Bronchial epithelial cell (primary cell): Measurements from ENCODE around the gene PSMG3. TPM values are rescaled to one million over a fixed set of nuclear protein-coding genes. Genes with fewer than 3 reads are reported as not detected.
A peak's percentile ranks its signal among the peaks of the same experiment; 100 is the strongest.

Experiments used
- DNase-seq: peaks from one replicate; pipeline ENCODE4 v3.0.0-alpha.2; 2010; ENCODE audit warnings: low read depth
- FAIRE-seq: peaks from 2 replicates; lab custom pipeline; 2011; peaks lifted over from hg19 to GRCh38; lab: Jason Lieb, UNC
- H3K27me3 ChIP-seq: 2 replicates; pipeline ENCODE4 v1.5.1; 2011; ENCODE audit warnings: low read length; ENCODE audit not compliant: control insufficient read depth, insufficient read depth
- H3K36me3 ChIP-seq: 2 replicates; pipeline ENCODE4 v1.5.1; 2011; ENCODE audit warnings: low read length; ENCODE audit not compliant: control insufficient read depth, insufficient read depth
- H3K4me3 ChIP-seq: 2 replicates; pipeline ENCODE4 v1.5.1; 2011; ENCODE audit warnings: mild to moderate bottlenecking, low read depth, low read length, control low read depth
- CTCF ChIP-seq: IDR thresholded peaks from 2 replicates; pipeline ENCODE4 v1.5.1; 2011; ENCODE audit warnings: mild to moderate bottlenecking, moderate library complexity, low read length, control low read depth, inconsistent platforms; ENCODE audit not compliant: insufficient read depth, severe bottlenecking
- total RNA-seq: library from RNA; depleted of rRNA; stranded (reverse); fragments of >200 nt; gene quantifications from 2 replicates; pipeline ENCODE4 v1.2.1, GENCODE V29; 2014

The PSMG3 gene, protein sequence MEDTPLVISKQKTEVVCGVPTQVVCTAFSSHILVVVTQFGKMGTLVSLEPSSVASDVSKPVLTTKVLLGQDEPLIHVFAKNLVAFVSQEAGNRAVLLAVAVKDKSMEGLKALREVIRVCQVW
- 50.8 and 55.2 TPM in 2 replicates for total RNA-seq

DNA sequence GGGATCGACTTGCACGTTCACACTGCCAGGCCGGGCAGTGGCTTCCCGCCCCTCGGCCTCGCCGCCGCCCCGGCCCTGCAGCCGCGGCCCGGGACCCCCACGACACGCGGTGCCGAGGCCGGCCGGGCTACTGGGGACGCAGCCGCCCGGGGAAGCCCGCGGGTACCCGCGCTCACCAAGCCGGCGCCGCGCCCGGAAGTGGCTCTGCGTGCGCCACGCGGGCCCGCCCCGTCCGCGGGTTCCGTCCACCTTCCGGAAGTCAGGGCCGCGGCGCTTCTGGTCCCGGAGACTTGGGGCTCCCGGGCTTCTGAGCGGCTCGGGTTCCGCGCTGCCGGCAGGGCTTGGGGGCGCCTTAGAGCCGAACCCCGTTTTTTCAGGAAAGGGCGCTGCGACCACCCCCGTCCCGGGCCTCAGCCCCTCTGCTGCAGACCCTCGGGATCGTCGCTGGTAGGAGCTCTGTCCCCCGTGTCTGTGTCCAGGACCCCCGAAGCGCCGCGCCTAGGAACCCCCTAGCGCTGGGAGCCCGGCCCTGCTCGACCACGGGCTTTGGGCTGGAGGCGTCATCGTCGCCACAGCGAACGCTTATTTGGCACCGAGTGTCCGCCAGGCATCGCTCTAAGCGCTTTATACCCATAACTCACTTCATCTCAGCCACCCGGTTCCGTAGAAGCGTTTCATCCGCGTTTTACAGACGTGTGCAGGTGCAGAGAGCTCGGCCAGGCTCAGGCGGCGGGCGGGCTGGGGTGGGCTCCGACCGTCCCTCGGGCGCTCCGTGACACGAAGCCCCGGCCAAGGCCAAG lies at the start of gene PSMG3:
TSS of gene PSMG3 (minus strand) at position 200 of the 800 bp plus-strand sequence. CDS start 693 bp downstream, outside the sequence.
- FAIRE-seq (no peak), DNase-seq (peak; percentile 63)
- Histone ChIP-seq H3K4me3 (peak within 1 kb of the TSS; percentile 94), H3K36me3 (peaks cover 2% of the 10 kb centered on the region), H3K27me3 (no peaks in the 10 kb centered on the region)
- TF ChIP-seq CTCF, result no peak

DNA sequence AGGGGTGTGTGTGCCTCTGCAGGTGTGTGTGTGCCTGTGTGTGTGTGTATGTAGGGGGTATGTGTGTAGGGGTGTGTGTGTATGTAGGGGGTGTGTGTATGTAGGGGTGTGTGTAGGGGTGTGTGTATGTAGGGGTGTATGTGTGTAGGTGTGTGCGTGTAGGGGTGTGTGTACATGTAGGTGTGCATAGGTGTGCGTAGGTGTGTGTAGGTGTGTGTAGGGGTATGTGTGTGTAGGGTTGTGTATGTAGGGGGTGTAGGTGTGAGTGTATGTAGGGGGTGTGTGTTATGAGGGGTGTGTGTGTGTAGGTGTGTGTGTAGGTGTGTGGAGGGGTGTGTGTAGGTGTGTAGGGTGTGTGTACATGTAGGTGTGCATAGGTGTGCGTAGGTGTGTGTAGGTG lies 48.6 kb upstream of the PSMG3 start:
- TF ChIP-seq CTCF, result no peak
- DNase-seq (no peak), FAIRE-seq (peak; percentile 98)
- H3K27me3 ChIP-seq, result no peaks in the 10 kb centered on the region
- no peak overlapping the region for H3K4me3 ChIP-seq
- H3K36me3 ChIP-seq, result no peaks in the 10 kb centered on the region

- TF ChIP-seq CTCF, result no peak
- FAIRE-seq (no peak), DNase-seq (no peak)
- no peaks in the 10 kb centered on the region for H3K36me3 ChIP-seq
- no peaks in the 10 kb centered on the region for H3K27me3 ChIP-seq
- no peak overlapping the region for H3K4me3 ChIP-seq
Observed at GRCh38 chr7:1617957-1618356, 48.1 kb upstream of the PSMG3 start.

- H3K27me3 ChIP-seq, result no peaks in the 10 kb centered on the region
- no peaks in the 10 kb centered on the region for H3K36me3 ChIP-seq
- TF ChIP-seq CTCF, result no peak
- DNase-seq, result no peak
- H3K4me3 ChIP-seq, result no peak overlapping the region
- no peak for FAIRE-seq
Observed at GRCh38 chr7:1616741-1617140, 46.9 kb upstream of the PSMG3 start.

DNA sequence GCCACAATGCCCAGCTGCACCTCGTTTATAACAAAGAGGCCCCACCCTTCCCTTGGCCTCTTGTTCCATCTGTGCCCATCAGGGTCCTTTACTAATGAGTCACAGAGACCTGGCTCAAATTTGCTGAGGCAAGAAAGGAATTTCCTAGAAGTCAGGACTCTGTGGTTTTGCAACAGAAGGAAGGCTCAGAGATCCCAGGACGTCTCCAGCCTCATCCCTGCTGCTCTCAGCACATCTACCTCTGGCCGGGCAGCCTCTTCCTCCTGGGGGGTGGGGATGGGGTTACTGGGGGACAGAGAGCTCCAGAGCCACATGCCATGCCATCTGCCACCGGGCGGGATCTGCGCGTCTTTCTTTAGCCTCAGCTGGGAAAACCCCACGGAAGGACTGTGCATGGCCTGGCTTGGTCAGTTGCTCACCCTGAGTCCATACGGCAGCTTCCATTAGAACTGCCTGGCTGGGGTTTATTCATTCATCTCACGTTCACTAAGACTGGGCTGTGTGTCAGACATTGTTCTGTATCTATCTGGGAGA lies 41.9 kb upstream of the PSMG3 start:
- no peak for FAIRE-seq

More for the DNA sequence above, 41.9 kb upstream of the PSMG3 start:
- TF ChIP-seq CTCF, result no peak
- Histone ChIP-seq H3K36me3 (no peaks in the 10 kb centered on the region), H3K27me3 (no peaks in the 10 kb centered on the region), H3K4me3 (no peak overlapping the region)
- DNase-seq, result peak; percentile 41
